ENCODE measurements around the gene MUSK.

The MUSK gene

DNA sequence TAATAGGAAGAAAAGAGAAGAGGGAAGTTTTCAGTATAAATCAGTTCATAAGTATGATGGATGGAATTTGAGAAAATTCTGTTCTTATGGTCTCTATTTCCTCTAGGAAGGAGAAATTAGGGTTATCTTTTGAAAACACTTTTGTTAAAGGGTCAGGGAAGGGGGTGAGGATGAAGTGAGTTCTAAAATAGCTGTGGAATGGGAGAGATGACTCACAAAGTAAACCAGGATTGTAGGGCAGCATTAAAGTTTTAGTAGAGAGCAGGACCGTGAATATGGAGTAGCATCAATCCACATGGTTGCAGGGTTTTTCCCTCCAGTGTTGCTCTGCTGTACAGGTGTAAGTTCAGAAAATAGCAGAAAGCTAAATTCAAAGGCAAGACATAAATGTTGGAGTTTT lies 32.4 kb downstream of the MUSK start:
- no peak for DNase-seq

DNA sequence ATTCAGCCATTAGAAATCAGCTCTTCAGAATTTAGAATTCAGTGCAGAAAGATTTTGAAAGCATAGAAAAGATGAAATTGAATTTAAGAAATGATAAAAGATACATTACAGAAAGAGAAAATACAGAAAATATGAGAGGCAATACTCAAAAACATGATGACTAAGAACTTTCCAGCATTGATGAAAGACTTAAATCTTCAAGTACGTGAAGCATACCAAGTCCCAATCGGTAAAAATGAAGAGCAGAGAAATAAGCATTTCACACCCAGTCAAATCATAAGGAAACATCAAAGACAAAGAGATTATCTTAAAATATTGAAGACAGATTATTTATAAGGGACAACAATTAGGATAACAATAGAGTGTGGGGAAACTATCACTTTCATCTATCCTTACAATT lies 35.1 kb downstream of the MUSK start:
- DNase-seq: no peak

DNA sequence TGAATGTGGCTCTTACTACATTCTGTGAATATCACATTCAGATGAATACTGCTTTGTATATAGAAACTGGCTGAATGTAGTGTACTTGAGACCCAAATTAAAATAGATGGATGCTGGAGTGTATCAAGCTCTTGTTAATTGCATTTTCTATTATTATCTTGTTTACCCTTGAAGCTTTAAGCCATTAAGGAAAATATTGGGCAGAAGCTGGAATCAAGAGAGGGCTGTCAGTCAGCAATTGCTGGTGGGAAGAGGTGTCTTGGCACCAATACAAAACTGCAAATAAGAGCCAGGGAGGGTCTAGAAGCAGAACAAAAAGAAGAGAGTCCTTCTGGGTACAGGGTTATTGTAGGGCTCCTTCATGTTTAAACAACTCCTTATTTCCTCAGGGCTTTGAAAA lies 38.8 kb downstream of the MUSK start:
- no peak for DNase-seq

DNA sequence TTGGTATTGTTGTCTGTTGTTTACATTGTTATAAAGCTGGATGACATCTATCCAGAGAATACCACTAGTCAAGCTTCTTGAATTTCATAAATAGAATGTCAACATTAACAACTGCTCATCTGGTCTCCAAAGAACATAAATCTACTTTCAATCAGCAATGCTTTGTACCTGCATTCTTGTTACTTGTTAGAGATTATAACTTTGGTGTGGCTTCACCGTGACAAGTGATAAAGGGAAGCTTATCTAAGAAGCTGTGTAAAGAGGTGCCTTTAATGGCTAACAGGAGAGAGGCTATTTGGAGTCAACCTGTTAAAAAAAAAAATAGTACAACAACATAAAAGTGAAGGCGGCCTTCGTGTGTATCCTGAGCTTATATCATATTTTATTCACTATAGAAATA lies 41.8 kb downstream of the MUSK start:
- no peak for DNase-seq

DNA sequence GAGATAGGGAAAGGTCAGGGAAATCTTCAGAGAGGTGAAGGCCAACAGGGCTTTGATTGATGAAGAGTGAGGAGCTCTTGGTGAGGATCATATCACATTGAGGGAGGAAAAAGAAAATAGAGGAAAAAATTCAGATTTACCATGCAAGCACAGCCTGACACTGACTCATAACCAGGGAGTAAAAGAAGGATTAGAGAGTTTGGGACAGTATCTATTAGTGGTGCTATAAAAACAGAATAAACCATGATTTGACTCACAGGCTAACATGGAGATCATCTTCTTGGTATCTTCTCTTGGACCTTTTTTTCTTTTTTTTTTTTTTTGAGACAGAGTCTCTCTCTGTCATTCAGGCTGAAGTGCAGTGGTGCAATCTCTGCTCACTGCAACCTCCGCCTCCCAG lies 44.4 kb downstream of the MUSK start:
- no peak for DNase-seq

DNA sequence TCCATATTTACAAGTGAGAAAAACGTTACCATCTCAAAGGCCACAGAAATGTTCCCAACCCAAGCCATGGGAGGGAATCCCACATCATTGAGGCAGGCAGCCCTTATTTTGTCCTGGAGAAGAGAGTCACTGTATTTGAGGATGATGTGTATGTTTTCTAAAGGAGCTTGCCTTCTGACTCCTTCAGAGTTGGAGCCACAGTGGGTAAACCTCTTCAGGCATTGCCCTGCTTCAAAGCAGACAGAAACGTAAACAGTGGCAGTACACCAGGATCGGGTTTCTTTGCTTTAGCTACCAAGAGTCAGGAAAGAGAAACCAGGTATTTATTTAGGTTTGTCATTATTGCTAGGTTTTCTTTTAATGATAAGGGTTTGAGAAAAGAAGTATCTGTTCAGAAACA lies 45.7 kb downstream of the MUSK start:
- DNase-seq: no peak

DNA sequence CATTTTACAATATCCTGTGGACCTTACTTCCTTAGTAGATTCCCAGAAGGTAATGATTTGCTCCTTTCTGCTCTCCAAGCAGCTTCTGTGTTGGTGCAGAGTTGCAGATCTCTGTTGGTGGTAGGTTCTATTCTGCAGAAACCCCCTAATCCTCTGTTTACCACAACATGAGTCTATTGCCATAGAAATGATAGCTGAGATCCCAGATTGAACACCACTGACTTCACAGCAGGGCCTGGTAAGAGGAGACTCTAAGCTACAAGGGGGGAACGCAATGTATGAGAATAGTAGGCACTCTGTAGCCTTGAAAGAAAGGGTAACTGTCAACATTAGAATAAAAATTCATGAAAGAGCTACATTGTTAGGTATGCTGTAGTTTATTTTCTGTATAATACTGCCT lies 59.5 kb downstream of the MUSK start:
- no peak for DNase-seq

DNA sequence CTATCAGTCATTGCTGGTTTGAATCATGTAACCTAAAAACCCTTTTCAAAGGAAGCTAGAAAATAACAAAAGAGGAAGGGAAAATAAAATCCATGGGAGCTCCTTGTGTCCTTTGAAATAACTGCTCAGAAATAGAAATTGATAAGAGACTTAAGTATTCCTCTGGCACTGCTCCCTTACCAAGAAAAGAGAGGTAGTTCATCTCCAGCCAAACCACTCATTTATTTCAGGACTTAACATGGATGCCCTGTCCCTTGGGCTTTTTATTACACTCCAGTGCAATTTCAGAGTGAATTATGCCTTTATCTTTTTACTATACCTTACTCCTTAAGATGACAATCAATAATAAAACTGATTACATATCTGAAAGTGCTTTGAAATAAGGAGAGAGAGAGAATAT lies 61.0 kb downstream of the MUSK start:
- DNase-seq: no peak

DNA sequence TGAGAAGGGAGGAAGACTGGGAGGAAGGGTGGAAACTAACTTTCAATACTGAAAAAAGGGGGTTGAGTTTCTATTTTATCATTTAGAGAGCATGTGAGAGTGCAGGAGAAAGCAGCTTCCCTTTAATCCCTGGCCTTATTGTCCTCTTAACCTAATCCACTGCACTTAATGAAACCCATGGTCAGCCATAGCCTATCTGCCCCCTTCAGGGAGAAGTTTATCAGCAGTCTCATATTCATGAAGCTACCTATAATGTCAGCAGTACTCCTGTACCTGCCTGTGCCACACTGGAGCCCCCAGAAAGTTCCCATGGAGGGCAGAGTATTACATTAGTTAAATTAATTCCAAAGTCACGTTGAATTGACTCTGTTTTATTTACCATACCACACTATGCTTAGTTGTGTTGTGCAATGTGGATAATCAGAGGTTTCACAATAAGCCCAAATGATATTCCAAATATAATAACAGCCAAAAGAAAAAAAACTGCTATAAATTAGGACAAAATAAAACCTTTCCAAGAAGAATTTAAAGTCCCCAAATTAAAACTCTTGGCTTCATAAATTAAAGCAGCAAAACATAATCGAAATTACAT lies 62.9 kb downstream of the MUSK start:
- DNase-seq: no peak

DNA sequence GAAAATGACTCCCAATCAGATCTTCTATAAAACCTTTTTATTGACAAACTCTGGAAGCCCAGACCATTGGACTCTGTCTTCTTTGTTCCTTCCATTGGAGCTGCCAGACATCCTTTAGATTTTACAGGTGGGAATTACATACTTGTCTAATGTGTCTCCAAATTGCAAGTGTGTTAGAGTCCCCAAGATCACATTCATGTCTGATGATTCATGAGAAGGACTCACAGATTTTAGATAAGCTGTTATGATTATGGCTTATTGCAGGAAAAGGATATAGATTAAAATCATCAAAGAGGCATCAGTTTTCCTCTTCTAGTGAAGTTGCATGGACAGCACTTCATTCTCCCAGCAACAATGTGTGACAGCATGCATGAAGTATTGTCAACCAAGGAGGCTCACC lies 70.4 kb downstream of the MUSK start:
- no peak for DNase-seq

DNA sequence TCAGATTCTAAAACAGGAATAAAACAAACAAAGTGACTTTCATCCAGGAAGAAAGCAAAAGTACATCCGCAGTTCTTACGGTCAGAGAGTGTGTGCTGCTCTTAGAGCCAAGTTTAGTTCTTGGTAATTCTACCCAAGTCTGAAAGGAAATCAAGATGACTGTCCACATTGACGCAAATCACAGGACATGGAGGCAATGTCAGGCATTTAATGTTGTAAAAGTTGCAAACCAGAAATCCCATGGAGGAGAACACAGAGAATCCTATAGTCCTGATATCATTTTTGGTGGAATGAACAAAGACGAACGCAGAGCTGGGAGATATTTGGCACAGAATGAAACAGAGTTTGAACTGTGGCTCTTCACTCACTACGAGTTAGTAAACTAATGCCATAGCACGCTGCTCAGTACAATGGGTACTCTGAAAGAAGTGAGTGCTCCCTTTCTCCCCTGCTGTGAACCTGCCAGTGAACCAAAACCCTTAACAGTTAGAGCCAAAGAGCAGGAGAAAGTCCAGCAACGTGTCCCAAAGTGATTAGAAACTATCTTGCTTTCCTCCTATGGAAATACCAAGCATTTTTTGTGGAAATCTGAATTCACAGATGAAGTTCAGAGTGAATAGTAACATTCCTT lies 74.3 kb downstream of the MUSK start:
- DNase-seq: no peak

DNA sequence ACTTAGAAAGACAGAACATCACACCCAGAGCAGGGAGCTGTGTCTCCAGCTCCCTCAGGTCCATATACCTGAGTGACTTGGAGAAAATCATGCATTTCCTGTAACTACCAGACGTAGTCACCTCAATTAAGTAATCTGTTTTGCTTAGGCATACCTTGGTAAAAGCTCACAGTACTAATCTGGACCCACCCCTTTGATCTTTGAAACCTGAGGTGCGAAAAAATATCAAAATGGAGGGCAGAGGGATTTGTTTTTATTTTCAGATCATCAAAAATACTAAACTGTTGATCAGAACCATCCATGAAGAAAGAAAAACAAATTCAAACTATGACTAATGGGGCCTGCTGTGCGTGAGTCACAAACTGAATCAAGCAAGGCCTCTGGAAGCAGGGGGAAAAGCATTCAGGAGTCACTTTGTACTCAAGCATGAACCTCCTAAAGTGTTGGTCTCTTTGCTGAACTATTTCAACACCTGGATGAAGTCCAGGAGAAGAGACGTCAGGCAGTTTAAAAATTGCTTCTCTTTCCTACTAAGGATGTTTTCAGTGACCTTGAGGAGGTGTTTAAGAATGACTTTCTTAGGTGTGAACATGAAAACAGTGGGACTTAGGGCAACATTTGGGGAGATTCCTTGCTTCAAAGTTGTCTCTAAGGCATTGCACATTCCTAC lies 76.3 kb downstream of the MUSK start:
- DNase-seq: no peak

DNA sequence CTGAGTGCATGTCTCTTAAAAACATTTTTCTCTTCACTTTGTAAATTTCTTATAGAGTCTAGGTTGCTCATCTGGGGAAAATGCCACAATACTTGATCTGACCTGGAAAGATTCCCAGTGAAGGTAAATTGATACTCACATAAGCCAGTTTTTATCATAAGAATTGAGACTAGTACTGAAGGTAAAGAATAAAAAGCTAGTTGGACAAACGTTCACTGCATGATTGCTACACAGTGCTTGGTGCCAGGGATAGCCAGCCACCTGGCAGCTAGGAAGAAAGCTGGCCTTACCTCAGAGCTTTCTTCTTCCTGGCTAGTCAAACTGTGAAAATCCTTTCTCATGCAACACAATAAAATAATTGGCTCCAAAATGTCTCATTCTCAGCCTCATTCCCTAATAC lies 77.1 kb downstream of the MUSK start:
- DNase-seq: no peak

DNA sequence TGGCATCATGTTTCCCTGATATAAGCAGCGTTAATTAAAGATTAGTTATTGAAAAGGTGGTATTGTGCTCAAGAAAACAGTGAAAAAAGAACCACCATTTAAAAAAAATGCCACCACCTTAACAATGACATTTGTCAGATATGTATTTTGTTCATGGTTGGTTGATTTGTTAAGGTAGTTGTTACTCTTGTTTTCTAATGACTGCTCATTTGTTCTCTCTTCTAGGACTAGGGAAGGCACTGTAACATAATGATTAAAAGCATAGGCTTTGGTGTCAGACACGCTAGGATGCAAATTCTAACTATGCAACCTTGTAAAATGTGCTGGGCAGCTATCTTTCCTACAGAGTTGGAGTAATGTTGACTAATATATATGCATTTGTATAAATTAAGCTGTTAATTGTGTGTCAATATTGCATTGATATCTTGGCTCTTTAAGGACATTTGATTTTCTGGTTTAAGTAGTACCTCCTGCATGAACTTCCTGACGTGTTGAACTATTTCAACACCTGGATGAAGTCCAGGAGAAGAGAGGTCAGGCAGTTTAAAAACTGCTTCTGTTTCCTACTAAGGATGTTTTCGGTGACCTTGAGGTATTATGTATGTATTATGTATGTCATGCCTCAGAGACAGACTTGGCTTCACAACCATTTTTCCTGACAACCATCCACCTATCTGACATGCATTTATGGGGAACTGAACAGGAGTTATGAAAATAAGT lies 77.8 kb downstream of the MUSK start:
- DNase-seq: no peak

DNA sequence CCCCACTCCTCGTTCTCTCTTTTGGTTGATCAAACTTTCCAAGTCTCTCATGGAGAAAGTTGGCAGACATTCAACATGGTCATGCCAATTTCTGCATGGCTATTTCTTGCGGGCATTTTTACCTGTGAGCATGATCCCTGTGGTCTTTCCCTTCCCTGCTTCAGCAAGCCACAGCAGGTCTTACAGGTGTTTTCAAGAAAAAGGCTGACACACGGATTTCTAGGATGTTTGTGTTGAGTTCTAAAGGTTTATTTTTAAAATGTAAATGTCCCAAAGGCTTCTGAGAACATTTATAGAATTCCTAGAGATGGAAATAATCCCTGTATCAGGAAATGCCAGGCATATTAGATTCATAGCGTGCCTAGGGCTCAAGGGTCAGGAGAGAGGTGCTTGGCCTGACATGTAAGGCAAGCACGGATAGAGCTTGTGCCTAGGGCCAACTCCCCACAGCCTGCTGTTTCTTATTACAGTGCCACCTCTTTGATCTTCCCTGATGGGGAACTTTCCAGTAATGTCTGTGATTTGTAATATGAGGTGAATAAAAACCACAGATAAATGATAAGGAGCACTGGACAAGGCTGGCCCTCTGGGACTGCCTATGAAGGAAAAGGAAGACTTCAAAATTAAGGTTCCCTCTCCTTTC lies 79.8 kb downstream of the MUSK start:
- no peak for DNase-seq

DNA sequence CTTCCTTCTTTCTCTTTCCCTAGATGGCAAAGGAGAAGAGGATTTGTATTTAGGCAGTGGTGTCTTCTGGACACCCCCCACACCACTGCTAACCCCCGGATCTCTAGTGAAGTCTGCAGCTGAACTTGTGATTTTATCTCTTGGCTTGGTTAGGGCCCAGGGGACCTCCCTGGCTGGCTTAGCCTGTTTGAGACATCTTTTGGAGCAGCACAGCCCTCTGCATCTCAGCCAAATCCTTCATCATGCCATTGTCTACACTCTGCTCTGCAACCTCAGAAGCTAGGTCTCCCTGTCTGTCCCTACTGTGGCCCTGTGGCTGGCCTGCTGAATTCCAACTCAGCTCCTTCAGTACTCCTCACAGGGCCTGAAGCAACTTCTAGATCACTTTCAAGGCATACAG lies 81.7 kb downstream of the MUSK start:
- DNase-seq: no peak

DNA sequence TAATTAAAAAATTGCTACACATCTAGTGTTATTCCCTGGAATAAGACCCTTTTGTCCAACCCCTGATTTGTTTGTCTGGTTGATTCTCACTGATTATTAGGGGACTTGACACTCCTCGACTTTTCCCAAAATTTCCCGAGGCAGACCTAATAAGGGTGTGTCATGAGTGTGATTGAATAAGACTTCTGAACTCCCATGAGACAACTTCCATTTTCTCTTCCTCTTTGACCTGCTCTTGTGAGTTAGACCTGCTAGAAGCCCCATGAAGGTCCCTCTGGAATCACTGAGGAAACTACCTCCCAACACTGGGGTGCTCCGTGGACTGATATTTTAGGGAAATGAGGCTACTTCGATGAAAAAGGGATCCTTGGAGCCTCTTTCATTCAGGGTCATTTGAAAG lies 83.4 kb downstream of the MUSK start:
- DNase-seq: no peak

DNA sequence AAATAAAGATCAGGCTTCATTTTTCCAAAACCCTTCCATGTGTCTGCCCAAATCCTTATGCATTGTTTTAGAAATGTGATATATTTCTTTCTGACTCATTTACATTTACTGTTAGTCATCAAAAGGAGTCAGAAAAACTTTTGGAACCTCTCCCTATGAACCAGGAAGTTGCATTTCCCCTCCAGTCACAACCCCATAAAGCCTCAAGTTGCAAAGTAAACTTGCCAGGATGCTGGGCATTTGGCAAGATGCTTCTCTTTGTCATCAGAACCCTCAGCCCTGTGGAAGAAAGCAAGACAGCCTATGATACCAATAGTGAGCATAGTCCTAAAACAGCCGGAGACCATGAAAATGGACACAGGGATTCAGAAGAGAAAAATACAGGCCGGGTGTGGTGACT lies 84.2 kb downstream of the MUSK start:
- DNase-seq: no peak

DNA sequence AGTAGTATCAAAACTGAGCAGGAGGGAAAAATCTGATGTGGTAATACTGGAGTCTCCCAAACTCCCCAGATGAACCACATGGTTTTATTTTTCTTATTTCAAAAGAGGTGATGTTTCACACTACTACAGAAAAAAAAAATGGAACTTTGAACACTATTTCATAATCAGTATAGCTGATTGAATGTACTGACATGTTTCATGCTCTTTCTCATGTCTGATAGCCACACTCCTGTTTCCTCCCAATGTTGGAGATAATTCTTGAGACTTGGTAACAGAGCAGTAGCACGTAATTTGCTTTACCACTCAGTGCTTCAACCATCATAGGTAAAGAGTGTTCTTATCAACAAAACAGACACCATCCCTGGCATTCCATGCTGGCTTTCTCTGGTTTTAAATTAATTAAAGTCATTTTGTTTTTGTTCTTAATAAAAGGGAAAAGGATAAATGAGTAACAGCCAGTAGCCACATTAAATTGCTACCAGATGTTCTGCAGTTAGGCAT lies 85.2 kb downstream of the MUSK start:
- no peak for DNase-seq

DNA sequence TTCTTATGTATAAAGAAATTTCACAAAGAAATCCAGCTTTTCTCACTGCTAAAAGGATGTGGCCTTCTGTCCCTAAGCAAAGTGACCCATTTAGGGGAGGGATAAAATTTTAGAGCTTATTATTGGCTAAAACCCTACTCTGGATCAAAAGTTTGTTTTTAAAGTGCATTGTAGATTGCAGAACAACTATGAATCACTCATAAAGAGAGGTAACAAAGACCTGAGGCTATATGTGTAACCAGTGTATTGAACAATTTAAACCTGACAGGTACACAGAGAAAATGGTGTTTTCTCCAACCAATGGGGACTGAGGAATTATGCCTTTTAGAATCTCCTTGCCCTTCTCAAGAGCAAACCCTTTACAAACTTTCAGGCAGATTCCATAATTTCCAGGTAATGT lies 86.6 kb downstream of the MUSK start:
- no peak for DNase-seq

DNA sequence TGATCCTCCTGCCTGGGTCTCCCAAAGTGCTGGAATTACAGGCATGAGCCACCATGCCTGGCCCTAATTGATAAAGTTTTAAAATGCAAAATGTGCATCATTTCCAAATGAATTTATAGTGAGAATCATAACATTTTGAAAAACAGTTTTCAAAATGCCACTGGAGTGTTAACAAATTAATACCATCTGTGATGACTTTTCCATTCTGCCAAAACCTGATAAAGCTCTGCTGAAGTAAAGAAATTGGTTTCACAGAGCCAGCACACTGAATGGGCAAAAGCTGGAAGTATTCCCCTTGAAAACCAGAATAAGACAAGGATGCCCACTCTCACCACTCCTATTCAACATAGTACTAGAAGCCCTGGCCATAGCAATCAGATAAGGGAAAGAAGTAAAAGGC lies 89.6 kb downstream of the MUSK start:
- no peak for DNase-seq

DNA sequence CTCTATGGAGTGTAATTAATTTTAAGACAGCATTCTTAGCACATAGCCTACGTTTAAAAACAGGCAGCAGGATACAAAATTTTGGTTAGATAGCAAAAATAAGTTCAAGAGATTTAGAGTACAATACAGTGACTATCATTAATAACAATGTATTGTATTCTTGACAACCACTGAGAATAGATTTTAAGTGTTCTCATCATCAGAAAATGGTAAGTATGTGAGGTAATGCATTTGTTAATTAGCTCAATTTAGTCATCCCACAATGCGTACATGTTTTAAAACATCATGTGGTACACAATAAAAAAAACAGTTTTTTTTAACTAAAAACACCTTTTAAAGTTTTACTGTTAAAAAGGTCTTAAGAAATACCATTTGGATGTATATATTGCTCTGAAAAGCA lies 94.2 kb downstream of the MUSK start:
- no peak for DNase-seq

DNA sequence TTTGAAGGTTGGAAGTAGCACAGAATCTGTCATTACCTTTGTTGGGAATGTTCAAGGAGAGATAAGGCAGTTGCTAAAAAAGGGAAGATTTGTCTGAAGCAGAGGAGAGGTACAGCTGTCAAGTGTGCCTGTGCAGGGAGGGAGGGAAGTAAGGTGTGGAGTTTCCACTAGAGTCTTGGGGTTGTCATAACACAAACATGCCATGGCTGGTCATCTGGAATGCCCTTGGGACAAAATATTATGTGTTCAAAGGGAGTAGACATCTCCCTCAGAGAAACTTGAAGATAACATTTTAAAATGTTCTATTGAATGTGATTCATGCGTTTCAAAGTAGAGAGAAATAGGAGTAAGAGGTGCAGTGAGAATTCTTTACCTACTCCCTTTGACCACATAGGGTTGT lies 95.0 kb downstream of the MUSK start:
- DNase-seq: no peak

DNA sequence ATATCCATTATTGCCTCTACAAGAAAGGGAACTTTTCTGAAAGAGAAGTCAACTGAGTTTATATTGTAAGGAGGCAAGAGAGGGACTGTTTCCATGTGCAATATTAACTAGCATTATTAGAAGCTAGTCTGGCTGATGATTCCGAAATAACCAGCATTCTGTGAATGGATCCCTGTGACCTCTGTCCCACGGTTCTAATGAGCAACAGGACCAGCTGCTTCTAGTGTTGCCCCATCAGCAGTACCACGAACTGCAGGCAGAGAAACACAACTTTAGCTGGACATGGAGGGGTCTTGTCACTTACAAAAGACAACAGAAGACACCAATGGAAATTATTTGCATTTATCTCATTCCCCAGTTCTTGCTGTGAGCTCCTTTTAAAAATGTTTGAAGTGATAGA lies 95.4 kb downstream of the MUSK start:
- no peak for DNase-seq
